ENCODE measurements around the gene KCTD5.

KCTD5 gene

DNA sequence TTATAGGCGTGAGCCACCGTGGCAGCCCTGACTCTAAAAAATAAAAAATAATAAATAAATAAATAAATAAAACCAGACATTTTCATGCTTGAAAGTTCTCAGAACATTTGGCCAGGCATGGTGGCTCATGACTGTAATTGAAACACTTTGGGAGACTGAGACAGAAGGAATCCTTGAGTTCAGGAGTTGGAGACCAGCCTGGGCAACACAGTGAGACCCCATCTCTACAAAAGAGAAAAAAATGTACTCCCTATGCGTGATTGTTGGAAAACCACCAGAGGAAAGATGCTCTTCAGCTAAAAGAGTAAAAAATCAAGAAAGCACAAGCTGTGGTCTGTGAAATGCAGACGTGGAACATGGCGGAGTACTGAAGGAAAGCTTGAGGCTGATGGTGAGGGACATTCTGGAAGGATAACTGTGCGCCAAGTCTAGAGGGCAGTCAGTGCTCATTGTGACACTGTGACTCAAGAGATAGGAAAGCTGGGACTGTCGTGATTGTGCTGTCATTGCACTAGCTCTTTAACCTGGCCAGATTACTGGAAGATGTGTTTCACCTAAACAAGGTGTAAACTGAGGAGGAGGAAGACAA, 41.9 kb downstream of the KCTD5 start:
- no peak for DNase-seq (ENCODE audit: low read depth in 2 of 2)

DNA sequence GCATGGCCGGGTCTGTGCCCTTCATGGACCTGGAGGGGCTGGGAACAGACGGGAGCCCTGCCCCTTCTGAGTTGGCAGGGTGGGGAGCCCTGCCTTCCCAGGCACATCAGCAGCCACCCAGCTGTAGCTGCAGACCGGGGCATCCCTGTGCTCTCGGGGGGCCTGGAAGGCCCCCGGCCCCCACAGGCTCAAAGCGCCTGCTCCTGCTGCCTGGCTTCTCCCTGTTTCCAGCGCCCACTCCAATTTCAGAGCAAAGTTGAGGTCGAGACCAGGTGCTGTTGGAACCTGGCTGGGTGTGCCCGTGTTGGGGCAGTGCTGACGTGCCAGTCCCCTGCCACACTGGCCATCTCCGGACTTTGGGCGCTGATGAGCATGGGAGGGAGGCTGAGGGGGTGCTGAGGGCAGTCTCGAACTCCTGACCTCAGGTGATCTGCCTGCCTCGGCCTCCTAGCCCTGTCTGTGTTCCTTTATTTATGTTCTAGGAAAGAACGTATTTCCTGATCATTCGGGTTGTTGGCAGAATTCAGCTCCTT, 42.6 kb downstream of the KCTD5 start:
- no peak for DNase-seq (ENCODE audit: low read depth in 2 of 2)

- DNase-seq (ENCODE audit: low read depth in 2 of 2) = no peak
Measured at GRCh38 chr16:2726923-2727322, 44.6 kb downstream of the KCTD5 start.

DNA sequence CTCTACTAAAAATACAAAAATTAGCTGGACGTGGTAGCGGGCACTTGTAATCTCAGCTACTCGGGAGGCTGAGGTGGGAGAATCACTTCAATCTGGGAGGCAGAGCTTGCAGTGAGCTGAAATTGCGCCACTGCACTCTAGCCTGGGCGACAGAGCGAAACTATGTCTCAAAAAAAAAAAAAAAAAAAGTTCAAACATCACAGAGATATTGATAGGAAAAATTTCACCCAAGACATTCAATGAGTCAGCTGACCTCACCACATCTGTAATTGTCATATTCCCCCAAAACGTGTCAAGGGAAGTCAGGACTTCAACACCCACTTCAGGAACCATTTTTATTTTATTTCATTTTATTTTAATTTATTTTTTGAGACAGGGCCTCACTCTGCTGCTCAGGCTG, 45.7 kb downstream of the KCTD5 start:
- DNase-seq (ENCODE audit: low read depth in 2 of 2) = no peak

DNA sequence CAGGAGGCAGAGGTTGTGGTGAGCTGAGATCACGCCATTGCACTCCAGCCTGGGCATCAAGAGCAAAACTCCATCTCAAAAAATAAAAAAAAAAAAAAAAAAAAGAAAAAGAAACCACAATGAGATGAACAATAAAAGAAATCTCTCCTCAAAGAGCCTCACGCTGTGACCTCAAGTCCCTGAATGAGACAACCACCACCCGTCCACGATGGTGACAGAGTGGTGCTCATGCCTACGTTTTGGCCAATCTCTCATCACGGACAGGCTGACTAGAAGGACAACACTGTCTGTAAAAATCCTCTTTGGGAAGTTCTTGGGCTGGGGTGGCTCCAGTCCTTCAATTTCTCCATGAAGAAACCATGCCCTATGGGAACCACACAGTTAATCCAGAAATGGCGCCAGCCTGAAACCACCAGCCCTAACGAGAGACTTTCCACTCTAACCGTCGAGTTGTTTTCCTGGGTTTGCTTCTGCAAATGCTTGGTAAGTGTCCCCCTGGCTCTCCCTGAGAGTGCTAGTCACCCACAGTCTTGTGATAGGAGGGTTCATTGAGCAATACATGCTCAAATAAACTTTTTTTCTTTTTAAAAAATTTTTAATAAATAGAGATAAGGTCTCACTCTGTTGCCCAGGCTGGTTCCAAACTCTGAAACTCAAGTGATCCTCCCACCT, 52.7 kb downstream of the KCTD5 start:
- DNase-seq (ENCODE audit: low read depth in 2 of 2) = no peak

DNA sequence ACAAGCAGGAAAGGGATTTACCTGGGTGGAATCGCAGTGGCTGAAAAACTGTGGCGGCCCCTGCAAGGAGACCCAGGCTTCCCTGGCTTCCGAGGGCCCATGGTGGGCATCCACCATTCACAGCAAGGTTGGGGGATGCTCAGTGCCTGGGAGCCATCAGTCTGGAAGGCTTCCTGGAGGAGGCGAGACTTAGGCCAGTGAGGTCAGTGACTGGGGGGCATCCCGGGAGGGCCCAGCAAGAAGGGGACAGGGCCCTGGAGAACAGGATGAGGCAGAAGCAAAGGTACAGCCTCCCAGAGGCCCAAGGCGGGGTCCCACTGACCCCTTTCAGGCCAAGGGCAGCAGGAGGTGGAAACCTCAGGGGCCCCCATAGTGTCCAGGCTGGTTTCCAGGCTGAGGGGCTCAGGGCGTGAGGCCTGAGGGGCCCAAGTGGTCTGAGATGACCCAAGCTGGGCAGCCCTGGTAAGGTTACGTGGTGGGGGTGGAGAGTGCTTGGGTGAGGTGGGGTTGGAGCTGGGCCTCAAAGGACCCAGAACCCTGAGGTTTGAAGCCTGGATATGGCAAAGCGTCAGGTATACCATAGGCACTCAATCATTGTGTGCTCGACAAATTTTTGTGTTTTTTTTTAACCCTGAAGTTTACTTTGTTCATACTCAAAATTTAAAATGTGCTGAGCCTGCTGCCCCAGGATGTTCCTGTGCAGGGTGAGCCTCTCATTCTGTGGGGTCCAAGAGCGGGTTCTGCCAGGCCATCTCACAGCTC, 54.3 kb downstream of the KCTD5 start:
- DNase-seq (ENCODE audit: low read depth in 2 of 2) = no peak

DNA sequence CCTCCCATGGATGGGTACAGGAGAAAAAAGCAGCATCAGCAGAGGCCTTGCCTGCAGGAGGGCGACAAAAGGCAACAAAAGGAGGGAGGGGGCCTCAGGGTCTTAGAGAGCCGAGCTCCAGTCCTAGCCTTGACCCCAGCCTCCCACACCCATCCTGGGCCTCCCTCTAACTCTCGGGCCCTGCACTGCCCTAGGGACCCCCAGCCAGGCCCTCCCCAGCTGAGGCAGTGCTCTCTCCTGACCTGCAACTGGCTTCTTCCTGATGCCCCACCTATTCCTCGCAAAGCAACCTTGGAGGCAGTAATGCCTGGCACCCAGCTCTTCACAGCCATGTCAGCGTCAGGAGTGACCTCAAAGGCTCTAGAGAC, 54.9 kb downstream of the KCTD5 start:
- no peak for DNase-seq (ENCODE audit: low read depth in 2 of 2)

GRCh38 chr16:2737895-2738418, 55.6 kb downstream of the KCTD5 start:
- DNase-seq (ENCODE audit: low read depth in 2 of 2) = no peak

- no peak for DNase-seq (ENCODE audit: low read depth in 2 of 2)
Measured at GRCh38 chr16:2738615-2739014, 56.3 kb downstream of the KCTD5 start.

DNA sequence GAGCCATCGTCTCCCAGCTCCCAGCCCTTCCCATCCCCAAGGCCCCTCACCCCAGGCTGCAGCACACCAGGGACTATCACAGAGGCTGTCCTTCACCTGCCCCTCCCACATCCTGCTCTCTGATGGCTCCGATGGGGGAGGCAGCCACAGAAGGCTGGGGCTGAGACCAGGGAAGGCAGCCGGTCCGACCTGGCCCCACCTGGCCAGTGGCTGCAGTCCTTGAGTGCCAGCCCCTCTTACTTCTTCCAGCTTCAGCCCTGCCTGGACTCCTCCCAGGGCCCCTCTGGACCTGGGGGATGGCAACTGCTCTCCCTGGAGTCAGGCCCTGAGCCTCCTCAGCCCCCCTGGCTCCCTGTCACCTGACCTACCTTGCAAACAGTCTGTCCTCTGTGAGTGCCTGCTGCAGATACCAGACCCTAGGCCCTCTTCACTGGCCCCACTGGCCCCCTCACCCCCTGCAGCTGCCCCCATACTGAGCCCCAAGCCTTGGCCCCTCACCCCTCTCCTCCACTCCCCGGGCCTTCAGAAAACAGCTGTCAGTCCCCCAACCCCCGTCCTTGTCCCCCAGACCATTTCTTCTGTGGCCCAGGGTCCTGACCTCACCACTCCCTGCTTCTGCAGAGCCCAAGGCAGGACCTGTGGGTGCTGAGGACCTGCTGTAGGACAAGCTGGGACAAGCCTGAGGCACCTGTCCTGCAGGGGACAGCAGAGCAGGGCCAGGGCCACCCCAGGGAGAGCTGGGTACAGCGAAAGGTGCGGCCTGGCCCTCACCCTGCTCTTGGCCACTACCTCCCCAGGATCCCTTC, 57.5 kb downstream of the KCTD5 start:
- no peak for DNase-seq (ENCODE audit: low read depth in 2 of 2)

DNA sequence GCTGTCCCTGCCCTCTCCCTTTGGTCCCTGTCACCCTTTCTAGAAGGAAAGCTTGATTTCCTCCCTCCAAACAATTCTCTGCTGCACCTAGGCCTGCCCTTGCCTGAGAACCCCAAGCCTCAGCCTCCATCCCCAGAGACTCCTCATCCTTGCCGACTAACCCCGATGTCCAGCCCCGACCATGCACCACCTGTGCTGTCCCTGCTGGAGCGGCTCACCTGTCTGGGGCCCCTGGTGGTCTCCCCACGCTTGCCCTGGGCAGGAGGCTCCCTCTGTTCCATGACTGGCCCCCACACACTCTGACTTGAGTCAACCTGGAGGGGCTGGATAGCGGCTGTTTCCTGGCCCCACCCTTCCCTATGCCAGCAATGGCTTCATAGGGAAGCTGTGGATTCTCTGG, 58.2 kb downstream of the KCTD5 start:
- DNase-seq (ENCODE audit: low read depth in 2 of 2) = no peak

DNA sequence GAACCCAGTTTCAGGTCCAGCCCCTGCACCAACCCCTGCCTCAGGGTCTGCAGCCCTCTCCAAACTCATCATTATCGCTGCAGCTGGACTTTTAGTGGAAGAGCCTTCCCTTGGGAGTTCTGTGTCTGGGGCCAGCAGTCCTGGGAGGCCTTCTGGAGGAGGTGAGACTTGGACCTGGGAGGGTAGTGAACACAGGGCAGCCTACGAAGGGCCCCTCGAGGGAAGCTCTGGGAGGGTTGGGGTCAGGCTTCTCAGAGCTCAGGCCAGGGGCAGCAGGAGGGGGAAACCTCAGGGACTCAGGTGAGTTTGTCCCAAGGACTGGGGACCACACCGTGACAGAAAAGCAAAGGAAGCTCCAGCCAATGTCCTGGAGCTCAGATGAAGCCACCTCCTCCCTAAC, 58.8 kb downstream of the KCTD5 start:
- no peak for DNase-seq (ENCODE audit: low read depth in 2 of 2)

DNA sequence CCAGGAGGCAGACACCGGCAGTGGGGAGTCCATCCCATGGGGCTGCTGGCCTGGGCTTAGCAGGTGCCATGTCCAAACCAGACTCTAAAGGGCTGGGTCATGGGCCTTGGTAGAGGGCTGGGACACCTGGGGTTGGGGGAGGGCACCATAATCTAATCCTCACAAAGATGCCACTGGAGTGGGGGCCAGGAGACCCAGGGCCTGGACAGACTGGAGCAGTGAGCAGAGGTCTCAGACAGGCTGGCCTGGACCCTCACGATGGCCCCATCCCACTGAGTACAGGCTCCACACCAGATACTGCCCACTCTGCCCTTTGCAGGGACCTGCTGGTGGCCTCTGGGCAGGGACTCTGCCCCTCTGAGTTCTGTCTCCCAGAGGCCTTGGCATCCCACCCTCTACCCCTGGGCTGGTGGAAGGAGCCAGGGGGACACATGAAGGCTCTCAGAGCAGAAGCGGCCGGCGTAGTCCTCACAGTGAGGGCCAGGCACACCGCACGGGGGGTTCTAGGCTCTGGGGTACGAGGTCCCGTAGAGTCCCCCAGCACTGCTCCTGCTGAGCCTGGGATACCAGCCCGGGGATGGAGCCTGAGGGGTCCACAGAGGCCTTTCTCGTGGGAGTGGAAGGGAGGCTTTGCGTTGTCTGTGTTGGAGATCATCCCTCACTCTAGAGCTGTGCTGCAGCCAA, 60.1 kb downstream of the KCTD5 start:
- DNase-seq (ENCODE audit: low read depth in 2 of 2) = no peak

- DNase-seq (ENCODE audit: low read depth in 2 of 2) = no peak
Measured at GRCh38 chr16:2743007-2743810, 60.9 kb downstream of the KCTD5 start.

- DNase-seq (ENCODE audit: low read depth in 2 of 2) = no peak
Measured at GRCh38 chr16:2744711-2745110, 62.4 kb downstream of the KCTD5 start.

DNA sequence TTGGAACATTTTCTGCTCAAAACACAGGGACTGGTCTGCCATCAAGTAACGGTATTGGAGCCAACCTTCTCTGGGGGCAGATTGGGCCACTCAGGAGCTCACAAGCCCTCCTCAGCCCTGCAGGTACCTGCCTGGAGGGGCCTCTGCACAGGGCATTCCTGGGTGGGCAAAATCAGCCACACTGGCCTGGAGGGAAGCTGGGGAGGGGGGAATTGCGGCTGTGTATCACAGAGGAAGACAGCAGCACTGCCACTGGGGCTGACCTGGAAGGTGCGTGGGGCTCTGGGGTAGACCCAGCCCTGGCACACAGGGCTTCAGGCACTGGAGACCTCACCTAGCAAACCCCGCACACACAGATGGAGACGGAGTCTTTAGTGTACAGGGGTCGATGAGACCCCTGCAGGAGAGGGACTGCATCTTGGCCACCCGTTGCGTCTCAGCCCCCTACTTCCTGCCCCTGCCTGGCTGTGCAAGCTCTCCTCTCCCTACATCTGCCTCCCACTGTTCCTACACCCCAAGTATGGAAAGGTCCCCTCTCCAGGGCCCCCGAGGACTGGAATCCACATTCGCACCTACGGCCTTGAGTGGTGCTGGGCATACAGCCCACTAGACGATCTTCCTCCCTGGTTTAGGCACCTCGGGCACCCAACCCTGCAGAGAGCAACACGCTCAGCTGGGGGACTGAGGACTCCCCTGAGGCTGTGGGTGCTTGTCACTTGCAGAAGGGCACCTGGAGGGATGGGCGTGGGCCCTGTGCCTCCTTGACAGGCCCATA, 63.0 kb downstream of the KCTD5 start:
- no peak for DNase-seq (ENCODE audit: low read depth in 2 of 2)

DNA sequence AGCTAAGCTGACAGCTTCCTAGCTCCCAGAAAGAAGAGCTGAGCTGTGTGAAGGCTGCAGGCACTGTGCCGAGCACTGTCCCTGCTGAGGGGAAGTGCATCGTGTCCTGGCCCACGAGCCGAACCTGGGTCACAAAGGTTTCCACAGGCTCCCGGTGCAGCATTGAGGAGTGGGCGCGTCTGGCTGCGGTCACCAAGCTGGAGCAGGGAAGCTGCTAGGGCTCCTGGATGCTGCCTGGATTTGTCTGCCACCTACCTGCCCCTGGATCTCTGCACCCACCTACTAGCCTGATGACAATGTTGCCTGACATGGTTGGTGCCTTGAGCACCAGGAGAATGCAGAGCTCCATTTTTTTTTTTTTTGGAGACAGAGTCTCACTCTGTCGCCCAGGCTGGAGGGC, 63.6 kb downstream of the KCTD5 start:
- DNase-seq (ENCODE audit: low read depth in 2 of 2) = no peak

- DNase-seq (ENCODE audit: low read depth in 2 of 2) = no peak
Measured at GRCh38 chr16:2748757-2749455, 66.6 kb downstream of the KCTD5 start.

- DNase-seq (ENCODE audit: low read depth in 2 of 2) = no peak
Measured at GRCh38 chr16:2749476-2749875, 67.2 kb downstream of the KCTD5 start.

All from stimulated activated CD4-positive, alpha-beta T cell treated with anti-CD3 and anti-CD28 coated beads, Interleukin-15, amount 100 ng/mL, for 48 hours (primary cell).